OCI-LY3 (cell line): Measurements from ENCODE around the gene KRT38.

Experiments used
- CTCF ChIP-seq: fragments of 200-600, 300-600 bp; sonication (generic); IDR thresholded peaks from 2 replicates; pipeline ENCODE4 v1.5.1; 2014; ENCODE audit warnings: antibody characterized with exemption, low read length, low read depth
- EZH2phosphoT487 ChIP-seq: fragments of 200-600 bp; shearing (Covaris generic); IDR thresholded peaks from 2 replicates; pipeline ENCODE4 v1.6.1; 2018; ENCODE audit warnings: antibody characterized with exemption, mixed run types, low read depth

DNA sequence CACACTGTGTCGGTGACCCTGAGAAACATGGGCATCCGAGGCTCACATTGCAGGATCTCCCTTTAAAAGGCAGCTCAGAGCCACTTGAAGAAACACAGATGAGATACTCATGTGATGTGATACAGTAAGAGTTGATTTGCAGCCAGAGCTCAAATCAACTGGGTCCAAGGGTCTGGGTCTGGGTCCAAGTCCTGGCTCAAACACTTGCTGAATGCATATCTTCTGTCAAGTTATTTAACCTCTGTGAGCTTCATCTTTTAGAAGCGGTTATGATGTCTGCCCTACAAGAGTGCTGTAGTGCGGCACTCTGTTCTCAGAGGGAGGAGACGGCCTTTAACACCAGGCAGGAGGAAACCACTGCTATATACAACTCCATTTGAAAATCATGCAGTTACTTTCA lies 6.4 kb downstream of the KRT38 start:
- no peak for TF ChIP-seq CTCF
- no peak for TF ChIP-seq EZH2phosphoT487
